HTERT RPE-1 (cell line): ENCODE data around the gene CDHR3.
"Not testable (repeated sequence)": the region's sequence is repeated elsewhere in the genome, so short reads cannot be mapped to it uniquely, and the experiment has no call there.

Source experiments
- in situ Hi-C: fragments of 300-500 bp; cut with MboI; formaldehyde crosslinking; loops from 4 replicates; pipeline ENCODE4 v1.14.3; 2020; ENCODE audit warnings: low sequenced_read_pairs

The CDHR3 gene

DNA sequence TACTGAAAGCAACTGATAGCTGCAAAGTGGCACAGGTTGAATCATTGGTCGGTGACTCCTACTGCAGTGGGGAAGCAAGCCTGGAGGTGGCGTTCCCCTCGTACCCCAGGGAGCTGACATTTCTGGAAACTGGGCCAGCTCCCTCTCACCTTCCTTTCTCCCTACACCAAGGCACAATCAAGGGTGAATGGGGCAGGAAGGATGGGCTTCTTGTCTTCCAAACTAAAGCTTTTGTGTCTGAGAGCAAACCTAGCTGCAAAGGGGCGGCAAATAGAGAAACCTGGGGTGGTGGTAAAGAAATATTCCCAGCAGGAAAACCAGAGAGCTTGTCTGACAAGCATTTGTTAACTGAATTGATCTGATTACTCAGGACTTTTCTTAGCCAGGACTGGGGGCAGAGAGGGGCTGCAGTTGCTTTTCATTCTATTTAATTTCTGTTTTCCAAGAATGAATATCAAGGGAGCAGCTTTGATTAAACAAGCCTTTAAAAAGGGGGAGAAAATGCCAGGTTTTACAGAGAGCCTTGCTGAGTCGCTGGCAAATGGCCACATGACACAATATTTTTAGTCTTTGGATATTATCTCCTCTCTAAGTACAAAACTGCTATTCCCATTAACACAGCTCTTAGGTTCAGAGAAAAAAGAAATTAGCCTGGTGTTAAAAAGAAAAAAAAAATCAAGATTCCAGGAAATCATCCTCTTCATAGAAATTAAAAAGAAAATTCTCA lies 27.8 kb downstream of the CDHR3 start:
- in situ Hi-C loops, result no loop called here

DNA sequence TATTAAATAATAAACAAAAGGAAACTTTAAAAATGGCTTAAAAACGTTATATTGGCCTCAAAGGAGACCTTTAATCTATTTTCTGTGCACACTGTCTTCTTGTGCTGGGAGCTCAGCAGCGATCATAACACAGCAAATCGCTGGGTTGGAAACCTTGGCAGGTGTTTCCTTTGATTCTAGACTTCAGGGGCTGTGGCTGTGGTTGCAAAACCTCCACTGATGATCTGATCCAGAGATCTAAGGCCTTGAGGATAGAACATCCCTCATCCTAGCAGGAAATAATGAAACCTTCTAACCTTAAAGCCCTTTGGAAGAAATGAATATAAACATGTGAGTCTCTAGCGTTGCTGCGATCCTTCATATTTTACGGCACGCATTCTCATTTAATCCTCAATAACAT lies 29.8 kb downstream of the CDHR3 start:
- in situ Hi-C loops, result no loop called here

DNA sequence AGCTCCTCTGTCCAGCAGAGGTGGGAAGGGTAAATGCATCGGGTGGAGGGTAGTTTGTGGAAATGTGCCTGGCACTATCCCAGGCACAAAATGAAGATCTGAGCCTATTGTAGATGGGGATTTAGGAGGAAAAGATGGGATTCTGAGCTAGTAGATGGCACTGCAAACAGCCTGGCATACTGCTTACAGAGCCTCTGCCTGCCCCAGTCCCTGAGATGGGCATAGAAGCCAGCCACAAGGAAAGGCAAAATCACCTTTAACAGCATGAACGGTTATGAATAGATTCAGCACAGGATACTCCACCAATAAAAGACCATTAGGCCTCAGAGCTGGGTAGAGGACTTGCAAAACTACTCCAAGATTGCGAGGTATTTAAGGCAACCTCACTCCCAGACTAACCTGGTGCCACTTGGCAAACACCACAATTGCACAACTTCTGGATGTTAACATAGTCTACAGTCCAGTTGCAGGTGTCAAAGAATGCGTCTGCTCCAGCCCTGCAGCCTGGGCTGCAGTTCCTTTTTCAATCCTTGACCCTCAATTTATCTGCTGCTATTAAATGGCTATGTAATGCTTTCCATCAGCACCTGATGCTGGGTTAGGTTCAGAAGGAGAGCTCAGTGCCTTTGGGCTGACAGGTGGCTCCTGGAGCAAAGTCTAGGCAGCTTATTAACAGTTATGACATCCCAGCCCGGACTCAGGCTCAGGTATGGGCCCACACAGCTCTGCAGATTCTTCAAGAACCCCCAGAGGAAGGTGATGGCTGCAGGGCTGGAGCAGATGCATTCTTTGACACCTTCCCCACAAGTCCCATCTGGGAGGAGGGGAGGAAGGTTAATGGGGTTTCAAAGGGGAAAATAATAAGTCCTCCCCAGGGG lies 34.0 kb downstream of the CDHR3 start:
- in situ Hi-C loops, result no loop called here

DNA sequence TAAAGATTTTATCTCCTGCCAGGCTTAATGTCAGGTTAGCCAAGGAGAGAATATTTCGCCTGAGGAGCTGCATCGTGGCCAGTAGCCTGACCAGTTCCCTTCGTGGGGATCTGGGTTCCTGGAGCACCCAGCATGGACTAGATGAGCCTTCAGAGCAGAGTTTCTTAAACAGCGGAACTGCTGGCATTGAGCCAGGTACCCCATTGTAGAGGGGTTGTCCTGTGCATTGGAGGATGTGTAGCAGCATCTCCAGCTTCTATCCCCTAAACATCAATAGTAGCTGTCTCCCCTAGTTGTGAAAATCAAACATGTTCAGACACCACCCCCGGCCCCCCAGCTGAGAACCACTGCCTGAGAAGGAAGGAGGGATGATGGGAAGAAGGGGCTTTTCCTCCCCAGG lies 36.2 kb downstream of the CDHR3 start:
- in situ Hi-C loops, result no loop called here

DNA sequence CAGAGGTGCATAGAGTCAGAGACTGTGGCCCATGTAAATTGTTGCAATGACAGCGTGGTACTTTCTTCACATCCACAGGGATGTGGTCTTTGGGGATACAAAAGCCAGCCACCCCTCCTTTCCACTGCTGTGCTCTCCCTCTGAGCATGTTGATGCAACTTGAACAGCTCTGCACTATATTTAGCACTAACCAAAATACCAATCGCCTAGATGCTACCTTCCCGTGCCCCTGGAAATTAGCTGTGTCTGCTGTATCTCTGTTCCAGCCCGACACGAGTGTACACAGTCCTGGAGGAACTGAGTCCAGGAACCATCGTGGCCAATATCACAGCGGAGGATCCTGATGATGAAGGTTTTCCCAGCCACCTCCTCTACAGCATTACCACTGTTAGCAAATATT lies 38.1 kb downstream of the CDHR3 start:
- in situ Hi-C loops, result no loop called here

DNA sequence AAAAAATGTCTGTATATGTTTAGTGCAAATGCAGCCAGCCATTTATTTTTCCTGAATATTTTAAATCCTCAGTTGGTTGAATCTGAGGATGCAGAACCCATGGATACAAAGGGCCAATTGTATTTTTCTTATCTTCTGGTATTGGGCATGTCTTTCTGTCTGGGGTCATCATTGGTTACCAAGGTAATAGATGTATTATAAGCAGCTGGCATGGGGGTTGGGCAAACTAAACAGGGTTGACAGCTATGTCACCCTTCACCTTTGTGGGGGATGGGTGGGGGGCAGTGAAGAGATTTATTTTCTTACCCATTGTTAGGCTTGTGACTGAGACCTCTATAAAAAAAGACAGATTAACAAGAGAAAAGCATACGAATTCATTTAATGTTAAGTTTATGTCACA lies 38.8 kb downstream of the CDHR3 start:
- in situ Hi-C loops, result no loop called here

DNA sequence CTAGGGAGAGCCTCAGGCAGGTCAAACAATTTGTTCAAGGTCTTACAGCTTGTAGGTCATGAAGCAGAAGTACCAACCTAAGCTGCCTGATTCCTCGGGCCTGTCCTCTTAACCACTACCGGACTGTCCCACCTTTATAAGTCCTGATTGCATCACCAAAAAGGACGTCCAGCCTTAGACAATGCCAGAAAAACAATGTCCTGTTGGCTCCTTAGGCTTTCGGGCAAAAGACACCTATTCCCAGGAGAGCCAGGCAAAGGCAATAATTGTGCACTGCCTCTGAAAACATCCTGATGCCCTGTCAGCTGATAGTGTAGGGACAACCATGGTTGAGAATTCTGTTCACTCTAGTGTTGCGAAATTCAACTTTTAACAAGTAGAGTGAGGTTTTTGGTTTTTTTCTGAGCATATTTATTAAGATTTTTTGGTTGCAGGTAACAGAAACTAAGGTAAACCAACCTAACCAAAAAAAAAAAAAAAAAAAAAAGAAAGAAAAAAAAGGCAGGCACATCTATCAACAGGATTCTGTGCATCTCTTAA lies 40.5 kb downstream of the CDHR3 start:
- in situ Hi-C loops, result no loop called here

DNA sequence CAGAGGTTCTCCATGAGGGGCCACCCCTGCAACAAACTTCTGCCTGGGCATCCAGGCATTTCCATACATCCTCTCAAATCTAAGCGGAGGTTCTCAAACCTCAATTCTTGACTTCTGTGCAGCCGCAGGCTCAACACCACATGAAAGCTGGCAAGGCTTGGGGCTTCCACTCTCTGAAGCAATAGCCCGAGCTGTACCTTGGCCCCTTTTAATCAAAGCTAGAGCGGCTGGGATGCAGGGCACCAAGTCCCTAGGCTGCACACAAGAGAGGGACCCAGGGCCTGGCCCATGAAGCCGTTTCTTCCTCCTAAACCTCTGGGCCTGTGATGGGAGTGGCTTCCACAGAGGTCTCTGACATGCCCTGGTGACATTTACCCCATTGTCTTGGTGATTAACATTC lies 43.8 kb downstream of the CDHR3 start:
- in situ Hi-C loops, result no loop called here

DNA sequence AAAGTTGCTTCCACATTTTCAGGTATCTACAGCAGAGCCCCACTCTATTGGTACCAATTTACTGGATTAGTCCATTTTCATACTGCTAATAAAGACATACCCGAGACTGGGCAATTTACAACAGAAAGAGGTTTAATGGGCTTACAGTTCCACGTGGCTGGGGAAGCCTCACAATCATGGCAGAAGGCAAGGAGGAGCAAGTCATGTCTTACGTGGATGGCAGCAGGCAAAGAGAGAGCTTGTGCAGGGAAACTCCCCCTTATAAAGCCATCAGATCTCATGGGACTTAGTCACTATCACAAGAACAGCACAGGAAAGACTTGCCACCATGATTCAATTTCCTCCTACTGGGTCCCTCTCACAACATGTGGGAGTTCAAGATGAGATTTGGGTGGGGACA lies 44.7 kb downstream of the CDHR3 start:
- in situ Hi-C loops, result not testable (repeated sequence)

DNA sequence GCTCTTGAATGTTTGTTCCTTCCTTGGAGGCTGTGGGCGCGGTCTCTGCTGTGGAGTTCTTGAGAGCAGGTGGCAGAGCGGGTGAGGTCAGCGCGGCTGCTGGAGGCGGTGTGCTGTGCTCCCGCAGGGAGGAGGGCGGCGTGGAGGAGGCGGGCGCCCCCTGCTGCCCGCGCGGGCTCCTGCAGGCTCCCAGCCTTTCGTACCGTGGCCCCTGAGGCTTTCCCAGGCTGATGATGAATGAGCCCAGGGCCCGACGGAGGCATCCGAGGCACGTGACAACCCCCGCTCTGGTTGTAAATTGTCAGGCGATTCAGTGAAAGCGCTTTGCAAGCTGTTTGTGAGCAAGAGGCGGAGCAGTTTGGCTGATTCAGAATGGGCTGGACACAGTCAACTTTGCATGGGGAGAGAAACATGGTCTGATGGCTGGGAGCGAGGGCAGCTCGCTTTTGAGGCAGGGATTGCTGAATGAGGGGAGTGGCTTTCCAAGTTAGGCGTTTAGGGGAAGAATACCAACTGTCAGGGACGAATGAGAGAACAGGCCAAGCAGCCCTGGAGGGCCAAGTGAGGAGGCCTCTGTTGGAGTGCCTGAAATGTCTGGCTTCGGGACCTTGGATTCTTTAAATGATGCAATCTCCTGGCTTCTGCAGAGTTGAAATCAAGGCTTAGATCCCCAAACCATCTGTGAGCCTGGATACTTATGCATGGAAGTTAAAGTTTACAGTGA lies 46.6 kb downstream of the CDHR3 start:
- in situ Hi-C loops, result no loop called here

DNA sequence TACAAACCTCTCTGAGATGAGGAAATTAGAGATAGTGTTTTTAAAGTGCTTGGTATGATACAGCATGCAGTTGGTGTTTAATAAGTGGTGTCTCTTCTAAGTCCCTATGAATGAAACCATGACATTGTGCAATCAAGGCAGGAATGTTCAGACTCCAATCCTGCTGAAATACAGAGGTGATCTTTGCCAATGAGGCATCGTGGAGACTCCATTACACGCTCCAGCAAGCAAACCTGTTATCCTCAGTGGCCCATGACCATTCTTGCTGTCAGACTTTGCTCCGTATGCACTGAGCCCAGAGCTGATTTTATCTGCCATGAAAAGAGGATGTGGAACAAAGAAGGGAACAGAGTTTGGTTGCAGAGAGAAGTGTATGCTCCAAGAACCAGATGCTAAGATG lies 47.3 kb downstream of the CDHR3 start:
- in situ Hi-C loops, result no loop called here

DNA sequence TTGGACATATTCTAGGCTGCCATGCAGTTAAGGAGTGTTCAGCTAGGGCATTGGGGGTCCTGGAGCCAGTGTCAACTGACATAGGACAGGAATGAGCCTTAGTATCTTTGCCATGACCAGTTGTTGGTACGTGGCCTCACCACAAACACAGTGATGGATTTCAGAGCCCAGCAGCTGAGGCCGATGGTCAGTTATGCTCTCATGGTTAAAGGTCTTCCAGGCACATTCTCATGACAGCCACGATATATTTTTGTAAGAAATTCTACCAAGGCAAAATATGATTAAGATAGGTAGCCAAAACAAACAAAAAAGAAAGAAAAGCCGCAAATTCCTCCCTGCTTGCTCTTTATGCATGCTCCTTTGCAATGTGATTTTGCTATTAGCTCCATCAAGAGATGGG lies 47.8 kb downstream of the CDHR3 start:
- in situ Hi-C loops, result no loop called here

DNA sequence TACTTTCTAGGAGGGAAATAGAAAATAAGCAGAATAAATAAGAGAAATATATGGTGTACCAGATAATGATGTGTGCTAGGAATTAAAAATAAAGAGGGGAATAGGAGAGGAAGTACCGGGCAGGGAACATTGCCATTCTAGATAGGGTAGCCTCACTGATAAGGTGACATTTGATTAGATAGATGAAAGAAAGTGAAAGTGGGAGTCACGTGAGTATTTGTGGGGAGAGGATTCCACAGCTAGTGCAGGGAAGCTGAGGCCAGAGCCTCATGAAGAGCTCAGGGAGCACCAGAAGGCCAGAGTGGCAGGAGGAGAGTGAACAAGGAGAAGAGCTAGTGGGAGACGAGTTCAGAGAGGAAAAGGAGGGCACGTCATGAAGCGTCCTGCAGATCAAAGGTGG lies 49.1 kb downstream of the CDHR3 start:
- in situ Hi-C loops, result no loop called here

DNA sequence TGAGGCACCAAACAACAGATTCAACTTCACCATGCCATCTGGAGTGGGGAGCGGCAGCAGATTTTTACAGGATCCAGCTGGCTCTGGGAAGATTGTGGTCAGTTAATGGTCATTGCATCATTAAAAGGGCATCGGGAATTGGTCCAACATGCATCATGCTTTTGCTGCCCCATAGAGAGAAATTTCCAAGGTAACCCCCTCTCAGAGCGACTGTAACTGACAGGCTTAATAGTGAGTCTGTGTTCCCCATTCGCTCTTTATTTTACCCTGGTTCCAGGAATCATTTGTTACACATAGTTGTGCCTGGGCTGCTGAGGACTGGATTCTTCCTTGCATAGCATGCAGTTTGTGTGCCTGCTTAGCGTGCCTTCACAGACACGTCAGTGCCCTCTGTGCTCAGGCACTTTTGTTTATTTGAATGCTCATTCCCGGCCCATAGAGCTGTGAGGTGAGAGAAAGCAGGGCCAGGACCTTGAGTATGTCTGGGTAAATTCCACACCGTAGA lies 49.9 kb downstream of the CDHR3 start:
- in situ Hi-C loops, result no loop called here

DNA sequence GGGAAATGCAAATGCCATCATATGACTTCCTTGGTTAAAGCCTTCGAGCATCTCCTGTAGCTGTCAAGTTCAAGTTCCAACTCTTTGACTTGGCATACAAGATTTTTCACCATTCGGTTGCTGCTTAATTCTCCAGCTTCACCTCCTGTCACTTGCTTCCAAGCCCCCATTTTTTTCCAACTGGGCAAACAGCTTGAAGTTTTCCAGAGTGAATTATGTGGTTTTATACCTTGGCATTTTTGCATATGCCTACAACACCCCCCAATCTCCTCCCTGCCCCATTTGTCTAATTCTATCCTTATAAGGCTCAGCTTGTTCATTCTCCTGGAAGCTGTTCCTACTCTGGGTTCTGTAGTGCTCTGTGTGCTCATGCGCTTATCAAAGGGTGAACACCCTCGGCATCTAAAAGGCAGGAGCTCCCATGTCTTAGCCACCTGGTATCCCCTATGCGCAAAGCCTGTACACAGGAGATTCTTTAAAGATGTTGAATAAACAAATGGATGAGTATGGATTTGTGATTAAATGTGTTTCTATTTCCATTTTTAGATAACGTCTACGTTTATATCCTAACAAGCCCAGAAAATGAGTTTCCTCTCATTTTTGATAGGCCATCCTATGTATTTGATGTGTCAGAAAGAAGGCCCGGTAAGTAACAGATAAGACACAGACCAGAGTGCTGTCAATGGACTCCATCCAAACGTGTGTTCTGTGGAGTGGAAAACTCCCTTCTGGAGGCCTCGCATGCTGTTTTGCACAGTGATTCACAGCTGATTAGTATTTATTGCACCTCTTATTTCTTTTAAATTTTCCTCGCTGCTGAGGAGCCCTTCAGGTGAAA lies 52.5 kb downstream of the CDHR3 start:
- in situ Hi-C loops, result no loop called here

DNA sequence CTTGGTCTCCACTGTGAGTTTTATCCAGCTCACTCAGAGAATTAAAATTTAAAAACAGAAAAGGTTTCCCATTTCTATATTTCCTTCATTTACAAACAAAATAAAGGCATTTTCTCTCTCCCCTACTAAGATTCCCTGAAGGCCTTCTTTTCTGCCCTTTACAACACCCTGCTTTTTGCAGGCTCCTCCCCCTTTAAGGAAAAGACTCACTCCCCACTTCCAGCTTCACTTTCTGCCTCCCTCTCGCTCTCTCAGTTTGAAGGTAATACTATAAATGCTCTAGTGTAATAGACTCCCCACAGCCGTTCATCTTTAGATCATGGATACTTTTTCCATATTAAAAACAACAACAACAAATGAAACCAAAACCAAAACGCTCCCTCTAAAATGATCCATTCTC lies 53.3 kb downstream of the CDHR3 start:
- in situ Hi-C loops, result no loop called here

DNA sequence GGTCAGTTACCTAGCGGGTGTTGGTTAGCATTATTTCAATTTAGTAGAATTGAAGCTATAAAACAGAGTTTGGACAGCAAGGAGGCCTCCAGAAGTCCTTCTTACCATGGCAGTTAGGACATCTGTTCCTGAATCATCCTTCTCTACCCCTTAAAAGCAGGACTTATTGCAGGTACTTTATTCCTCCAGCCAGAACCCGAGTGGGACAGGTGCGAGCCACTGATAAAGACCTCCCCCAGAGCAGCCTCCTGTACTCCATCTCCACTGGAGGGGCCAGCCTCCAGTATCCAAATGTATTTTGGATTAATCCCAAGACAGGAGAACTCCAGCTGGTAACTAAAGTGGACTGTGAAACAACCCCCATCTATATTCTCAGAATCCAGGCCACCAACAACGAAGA lies 54.6 kb downstream of the CDHR3 start:
- in situ Hi-C loops, result no loop called here

DNA sequence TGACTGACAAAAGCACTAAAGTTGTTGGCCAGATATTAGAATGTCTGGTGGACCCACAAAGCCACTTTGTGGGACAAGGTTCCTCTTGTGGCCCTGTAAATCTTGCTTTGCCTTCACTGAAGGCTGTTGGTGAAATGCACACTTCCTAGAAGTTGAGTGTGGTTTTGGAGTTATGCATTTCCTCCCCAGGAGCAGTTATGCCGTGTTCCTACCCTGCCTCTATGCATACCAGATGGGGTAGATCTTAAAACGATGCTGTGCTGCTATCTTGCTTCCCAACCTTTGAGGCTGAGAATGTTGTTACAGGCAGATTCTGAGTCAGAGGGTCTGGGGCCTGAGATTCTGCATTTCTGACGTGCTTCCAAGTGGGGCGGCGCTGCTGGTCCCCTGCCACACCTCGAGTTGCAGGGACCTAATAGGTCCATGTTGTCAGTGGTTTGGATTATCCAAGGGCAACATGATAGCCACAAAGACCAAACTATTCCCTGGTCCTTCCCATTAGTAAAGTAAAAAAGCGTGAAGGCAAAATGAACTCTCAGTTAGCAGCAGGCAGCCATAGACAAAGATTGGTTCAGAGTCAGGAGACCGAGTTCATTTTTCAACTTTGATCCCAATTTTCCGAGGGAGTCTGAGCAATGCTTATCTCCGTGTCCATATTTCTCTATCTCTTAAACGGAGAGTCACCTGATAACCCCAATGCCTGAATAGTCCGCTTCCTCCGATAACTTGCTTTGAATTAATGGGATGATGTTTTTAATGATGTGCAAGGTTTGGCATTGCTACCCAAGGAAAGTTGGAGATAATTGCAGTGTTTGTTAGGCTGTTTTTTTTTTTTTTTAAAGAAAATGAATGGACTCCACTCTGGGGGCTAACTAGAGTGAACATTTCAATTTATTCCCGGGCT lies 55.8 kb downstream of the CDHR3 start:
- in situ Hi-C loops, result no loop called here

DNA sequence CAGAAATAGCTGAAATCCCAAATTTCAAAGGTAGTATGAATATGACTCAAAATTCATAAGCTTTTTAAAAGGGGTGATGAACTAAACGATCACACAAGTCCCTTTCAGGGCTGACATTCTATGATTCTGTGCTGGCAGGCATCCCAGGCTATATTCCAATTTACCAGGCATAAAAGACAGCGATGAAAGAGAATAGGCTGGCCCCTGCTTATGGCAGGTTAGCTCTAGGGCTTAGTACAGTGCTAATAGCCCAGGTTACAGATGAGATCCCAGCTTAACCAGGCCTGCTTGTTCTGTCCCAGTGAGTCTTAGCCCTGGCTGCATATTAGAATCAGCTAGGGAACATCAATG lies 56.4 kb downstream of the CDHR3 start:
- in situ Hi-C loops, result no loop called here
